Chondrocyte (in vitro differentiated cells): ENCODE data around the gene FOXL1. TPM values are rescaled to one million over a fixed set of nuclear protein-coding genes. Genes with fewer than 3 reads are reported as not detected.

Experiments
- DNase-seq: peaks from one replicate; pipeline ENCODE4 v3.0.0; 2021; ENCODE audit warnings: mixed read lengths, low spot score
- H3K27ac Mint-ChIP-seq: one replicate; pipeline ENCODE4 v1.8.0; 2021; ENCODE audit warnings: mild to moderate bottlenecking, moderate library complexity, mixed read lengths; ENCODE audit not compliant: unreplicated experiment
- H3K27me3 Mint-ChIP-seq: 2 replicates; pipeline ENCODE4 v1.8.0; 2021; ENCODE audit warnings: low read depth, mixed read lengths
- H3K36me3 Mint-ChIP-seq: 2 replicates; pipeline ENCODE4 v1.8.0; 2021; ENCODE audit warnings: low read depth, mixed read lengths
- H3K4me1 Mint-ChIP-seq: 2 replicates; pipeline ENCODE4 v1.8.0; 2021; ENCODE audit warnings: low read depth, mild to moderate bottlenecking, mixed read lengths
- H3K4me3 Mint-ChIP-seq: one replicate; pipeline ENCODE4 v1.8.0; 2021; ENCODE audit warnings: mild to moderate bottlenecking, moderate library complexity, mixed read lengths; ENCODE audit not compliant: unreplicated experiment
- H3K9me3 Mint-ChIP-seq: 2 replicates; pipeline ENCODE4 v1.8.0; 2021; ENCODE audit warnings: low read depth, mixed read lengths
- CTCF ChIP-seq: fragments of 200-600 bp; sonication (generic); IDR thresholded peaks from 2 replicates; pipeline ENCODE4 v1.5.0; 2021; ENCODE audit warnings: antibody characterized with exemption, mild to moderate bottlenecking, moderate library complexity
- total RNA-seq: library from RNA; stranded (reverse); gene quantifications from 3 replicates; pipeline ENCODE4 v1.2.1, GENCODE V29; 2021

The FOXL1 gene
- total RNA-seq, 1 donor from 2014 or later: 8.1 TPM

GRCh38 chr16:86559802-86560305 is 18.5 kb upstream of the FOXL1 start:
- Mint-ChIP-seq H3K4me1 (peaks cover 30% of the 10 kb centered on the region), H3K36me3 (no peaks in the 10 kb centered on the region), H3K9me3 (no peaks in the 10 kb centered on the region), H3K27ac (no peak overlapping the region), H3K4me3 (no peak overlapping the region), H3K27me3 (no peaks in the 10 kb centered on the region)
- no peak for TF ChIP-seq CTCF
- DNase-seq: no peak

DNA sequence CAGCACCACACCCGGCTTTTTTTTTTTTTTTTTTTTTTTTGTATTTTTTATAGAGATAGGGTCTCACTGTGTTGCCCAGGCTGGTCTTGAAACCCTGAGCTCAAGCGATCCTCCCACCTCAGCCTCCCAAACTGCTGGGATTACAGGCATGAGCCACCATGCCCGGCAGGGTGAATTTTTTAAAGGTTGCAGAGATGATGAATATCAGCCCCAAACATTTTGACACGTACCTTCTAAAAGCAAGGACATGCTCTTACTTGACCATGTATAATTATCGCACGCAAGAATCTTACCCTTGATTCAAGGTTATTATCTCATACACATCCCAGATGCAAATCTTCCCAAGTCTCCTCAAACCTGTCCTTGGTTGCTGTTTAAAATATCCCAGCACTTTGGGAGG is 16.0 kb upstream of the FOXL1 start:
- Mint-ChIP-seq H3K27ac (no peak overlapping the region), H3K9me3 (no peaks in the 10 kb centered on the region), H3K4me1 (peaks cover 40% of the 10 kb centered on the region), H3K36me3 (no peaks in the 10 kb centered on the region), H3K4me3 (no peak overlapping the region), H3K27me3 (no peaks in the 10 kb centered on the region)
- no peak for DNase-seq
- TF ChIP-seq CTCF: no peak

DNA sequence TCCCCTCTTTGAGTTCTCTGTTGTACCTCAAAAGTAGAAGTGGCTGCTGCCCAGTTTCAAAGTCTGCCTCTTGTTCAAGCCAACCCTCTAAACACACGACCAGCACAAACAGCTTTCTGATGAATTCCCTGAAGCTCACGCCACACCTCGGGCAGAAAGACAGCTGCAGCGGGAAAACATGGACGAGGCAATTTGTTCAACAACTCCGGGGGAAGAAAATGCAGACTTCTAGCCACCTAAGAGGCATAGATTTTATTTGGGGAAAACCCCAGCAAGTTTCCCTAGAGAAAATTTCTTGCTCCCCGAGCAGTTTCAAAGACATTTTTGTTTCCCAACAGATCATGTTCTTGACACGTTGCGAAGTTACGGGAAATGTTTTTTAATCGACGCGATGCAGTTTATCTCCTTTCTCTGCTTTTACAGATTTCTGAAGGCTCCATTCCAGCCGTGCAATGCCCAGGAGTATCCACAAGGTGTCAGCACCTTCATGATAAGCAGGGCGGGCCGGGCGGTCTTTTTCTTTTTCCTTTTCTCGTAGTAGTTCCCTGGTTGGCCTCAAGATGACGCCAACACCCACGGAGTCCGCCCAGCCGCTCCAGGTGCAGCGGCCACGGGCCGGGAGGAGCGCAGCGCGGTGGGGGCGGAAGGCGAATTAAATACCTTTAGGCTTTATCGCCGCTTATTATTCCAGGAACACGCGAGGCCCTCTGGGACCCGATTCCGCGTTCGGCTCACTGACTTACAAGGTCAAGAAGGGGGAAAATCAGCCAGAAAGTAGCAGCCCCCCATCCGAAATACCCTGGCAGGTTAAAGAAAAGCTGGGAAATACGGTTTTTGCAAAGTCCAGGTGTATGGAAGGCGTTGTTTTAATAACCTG is 14.6 kb upstream of the FOXL1 start:
- DNase-seq: no peak
- peaks cover 38% of the 10 kb centered on the region for H3K4me1 Mint-ChIP-seq
- H3K27ac Mint-ChIP-seq: peak overlapping the region; percentile 98
- no peaks in the 10 kb centered on the region for H3K9me3 Mint-ChIP-seq
- peak overlapping the region; percentile 74 for H3K4me3 Mint-ChIP-seq
- H3K27me3 Mint-ChIP-seq: no peaks in the 10 kb centered on the region
- TF ChIP-seq CTCF: peak; percentile 100
- peaks cover 3% of the 10 kb centered on the region for H3K36me3 Mint-ChIP-seq

DNA sequence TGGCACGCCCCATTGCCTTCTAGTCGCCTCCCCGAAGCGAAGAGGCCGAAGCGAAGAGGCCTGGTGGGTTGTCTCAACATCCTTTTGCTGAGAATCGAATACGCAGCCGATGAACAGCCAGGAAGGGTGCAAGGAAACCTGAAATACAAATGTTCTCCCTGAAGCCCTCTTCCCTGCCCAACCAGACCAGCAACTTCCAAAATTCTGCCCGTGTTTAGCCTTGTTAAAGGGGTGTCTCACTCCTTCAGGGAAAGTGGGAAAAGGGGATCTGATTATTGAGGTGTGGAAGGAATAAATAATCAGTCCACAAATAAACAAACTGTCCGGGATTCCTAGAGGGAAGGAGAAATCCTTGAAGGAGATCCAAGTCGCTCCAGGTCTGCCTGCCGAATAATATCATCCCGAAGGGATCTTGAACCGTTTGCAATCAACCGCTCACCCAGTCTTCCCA is 13.1 kb upstream of the FOXL1 start:
- TF ChIP-seq CTCF: no peak
- H3K27ac Mint-ChIP-seq: peak overlapping the region; percentile 98
- peaks cover 35% of the 10 kb centered on the region for H3K4me1 Mint-ChIP-seq
- H3K27me3 Mint-ChIP-seq: no peaks in the 10 kb centered on the region
- H3K36me3 Mint-ChIP-seq: peaks cover 17% of the 10 kb centered on the region
- H3K9me3 Mint-ChIP-seq: no peaks in the 10 kb centered on the region
- DNase-seq: no peak
- peak overlapping the region; percentile 74 for H3K4me3 Mint-ChIP-seq

GRCh38 chr16:86565644-86566511 is 12.5 kb upstream of the FOXL1 start:
- Mint-ChIP-seq H3K27ac (peak overlapping the region; percentile 98), H3K27me3 (no peaks in the 10 kb centered on the region), H3K4me3 (peak overlapping the region; percentile 74), H3K36me3 (peaks cover 22% of the 10 kb centered on the region), H3K9me3 (no peaks in the 10 kb centered on the region), H3K4me1 (peaks cover 35% of the 10 kb centered on the region)
- no peak for DNase-seq
- no peak for TF ChIP-seq CTCF
